GM23248 (cell line): Measurements from ENCODE around the gene HSPG2.

ENCODE experiments used
- EZH2 ChIP-seq: fragments of 200-600 bp; sonication (generic); IDR thresholded peaks from 2 replicates; pipeline ENCODE4 v1.6.1; 2018; ENCODE audit warnings: antibody characterized with exemption, mild to moderate bottlenecking; ENCODE audit not compliant: insufficient read depth, poor library complexity, severe bottlenecking
- EZH2phosphoT487 ChIP-seq: fragments of 200-600 bp; sonication (generic); IDR thresholded peaks from 2 replicates; pipeline ENCODE4 v1.6.1; 2018; ENCODE audit warnings: antibody characterized with exemption, moderate library complexity, mild to moderate bottlenecking, low read depth; ENCODE audit not compliant: insufficient read depth

- TF ChIP-seq EZH2 (no peak), EZH2phosphoT487 (no peak)
Measured at GRCh38 chr1:21919520-21919919, 17.6 kb downstream of the HSPG2 start.
